ENCODE data around the gene MRPS15.
"Not testable (repeated sequence)": the region's sequence is repeated elsewhere in the genome, so short reads cannot be mapped to it uniquely, and the experiment has no call there.

The MRPS15 gene

DNA sequence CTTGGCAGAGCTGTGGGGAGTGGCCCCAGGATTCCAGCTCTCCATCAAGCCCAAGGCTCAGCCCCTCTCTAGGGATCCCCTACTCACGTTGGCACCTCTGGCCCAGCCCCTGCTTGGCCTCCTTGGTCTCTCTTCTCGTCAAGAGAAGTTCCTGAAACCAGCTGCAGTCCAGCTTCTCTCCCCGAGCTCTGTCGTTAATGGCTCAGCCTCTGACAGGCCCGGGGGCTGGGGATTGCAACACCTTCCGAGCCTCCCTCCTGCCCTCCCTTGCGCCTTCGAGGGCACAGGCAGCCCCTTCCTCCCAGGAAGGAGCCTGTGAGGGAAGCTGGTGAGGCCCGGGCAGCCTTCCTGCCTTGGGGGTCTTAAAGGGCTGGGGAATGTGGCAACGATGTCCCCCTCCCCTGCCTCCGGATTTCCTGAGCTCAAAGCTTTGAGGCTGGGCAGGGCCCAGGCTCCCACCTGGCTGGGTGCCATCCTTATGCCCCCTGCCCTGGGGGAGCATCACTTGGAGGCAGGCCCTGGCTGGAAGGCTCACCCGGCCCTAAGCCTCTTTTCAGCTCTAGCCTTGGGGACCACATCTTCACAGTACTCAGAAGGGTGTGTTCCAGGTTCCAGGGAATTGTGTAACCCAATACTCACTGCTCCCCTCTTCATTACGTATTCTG is 18.7 kb upstream of the MRPS15 start, which contains the start of gene CSF3R:
Gene CSF3R, minus strand, starts transcription at position 190 of the 665 bp plus-strand sequence. CDS start 3,417 bp downstream, outside the sequence.
- DNase-seq = no peak

- no peak for DNase-seq
Measured at GRCh38 chr1:36481771-36482723, 17.9 kb upstream of the MRPS15 start.

DNA sequence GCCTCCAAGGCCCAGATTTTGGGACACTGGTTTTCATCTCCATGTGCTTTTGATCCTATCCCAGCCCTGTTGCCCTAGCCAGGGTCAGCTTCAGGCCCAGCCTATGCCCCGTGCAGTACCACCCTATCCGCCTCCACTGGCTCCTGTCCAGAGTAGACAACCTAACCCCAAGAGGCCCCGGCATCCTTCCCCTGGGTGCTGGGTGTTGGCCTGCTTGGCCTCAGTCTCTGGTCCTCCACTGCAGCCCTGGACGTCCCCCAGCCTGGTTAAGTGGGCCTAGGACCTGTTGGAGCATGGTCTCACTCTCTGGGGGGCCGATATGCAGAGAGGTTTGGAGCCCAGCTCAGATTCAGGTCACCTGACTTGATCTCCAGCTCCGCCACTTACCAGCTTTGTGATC is 16.9 kb upstream of the MRPS15 start:
- DNase-seq = no peak

GRCh38 chr1:36480161-36480560 is 16.0 kb upstream of the MRPS15 start:
- DNase-seq = no peak

GRCh38 chr1:36479505-36480051 is 15.4 kb upstream of the MRPS15 start:
- DNase-seq = no peak

- not testable (repeated sequence) for DNase-seq
Measured at GRCh38 chr1:36477615-36478014, 13.4 kb upstream of the MRPS15 start.

GRCh38 chr1:36476945-36477344 is 12.8 kb upstream of the MRPS15 start:
- no peak for DNase-seq

- no peak for DNase-seq
Measured at GRCh38 chr1:36475910-36476604, 11.9 kb upstream of the MRPS15 start.

GRCh38 chr1:36475341-36475740 is 11.2 kb upstream of the MRPS15 start:
- no peak for DNase-seq

- DNase-seq = no peak
Measured at GRCh38 chr1:36472656-36473055, 8.5 kb upstream of the MRPS15 start.

GRCh38 chr1:36471830-36472641 is 7.9 kb upstream of the MRPS15 start:
- DNase-seq = no peak

DNA sequence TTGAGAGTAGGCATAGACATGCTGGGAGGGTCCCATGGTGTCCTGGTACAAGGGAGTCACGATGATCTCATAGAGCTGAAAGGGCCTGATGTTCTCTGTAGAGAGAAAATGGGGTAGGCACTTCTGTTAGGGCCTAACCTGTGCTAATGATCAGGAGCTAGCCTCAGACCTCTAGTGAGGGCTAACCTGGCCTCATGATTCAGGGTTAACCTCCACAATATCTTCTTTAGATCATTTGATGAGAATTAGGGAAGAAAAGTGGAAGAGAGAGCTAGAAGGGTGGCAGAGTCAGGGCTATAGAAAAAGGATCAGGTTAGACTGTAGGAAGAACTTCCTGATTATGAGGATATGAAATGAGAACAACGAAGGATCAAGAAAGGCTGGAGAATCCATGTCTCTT is 5.0 kb upstream of the MRPS15 start:
- DNase-seq = no peak

- DNase-seq = no peak
Measured at GRCh38 chr1:36467700-36468455, 3.7 kb upstream of the MRPS15 start.

DNA sequence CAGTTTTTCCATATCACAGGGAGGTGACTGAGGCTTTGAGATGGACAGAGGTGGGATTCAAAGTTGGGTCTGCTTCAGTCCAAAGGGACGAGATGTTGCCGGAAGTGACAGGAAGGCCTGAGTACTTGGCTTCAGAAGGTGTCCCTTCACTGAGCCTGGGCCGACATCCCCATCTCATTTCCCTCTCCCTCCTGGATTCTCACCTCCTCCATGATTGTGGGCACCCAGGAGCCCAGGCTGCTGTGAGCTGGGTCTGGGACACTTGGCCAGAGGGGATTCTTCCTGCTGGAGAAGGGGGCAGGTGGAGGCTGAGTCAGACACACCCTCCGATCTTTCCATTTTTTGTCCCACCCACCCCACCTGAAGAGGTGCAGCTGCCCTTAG is 2.8 kb upstream of the MRPS15 start:
- no peak for DNase-seq

- no peak for DNase-seq
Measured at GRCh38 chr1:36466370-36467026, 2.3 kb upstream of the MRPS15 start.

DNA sequence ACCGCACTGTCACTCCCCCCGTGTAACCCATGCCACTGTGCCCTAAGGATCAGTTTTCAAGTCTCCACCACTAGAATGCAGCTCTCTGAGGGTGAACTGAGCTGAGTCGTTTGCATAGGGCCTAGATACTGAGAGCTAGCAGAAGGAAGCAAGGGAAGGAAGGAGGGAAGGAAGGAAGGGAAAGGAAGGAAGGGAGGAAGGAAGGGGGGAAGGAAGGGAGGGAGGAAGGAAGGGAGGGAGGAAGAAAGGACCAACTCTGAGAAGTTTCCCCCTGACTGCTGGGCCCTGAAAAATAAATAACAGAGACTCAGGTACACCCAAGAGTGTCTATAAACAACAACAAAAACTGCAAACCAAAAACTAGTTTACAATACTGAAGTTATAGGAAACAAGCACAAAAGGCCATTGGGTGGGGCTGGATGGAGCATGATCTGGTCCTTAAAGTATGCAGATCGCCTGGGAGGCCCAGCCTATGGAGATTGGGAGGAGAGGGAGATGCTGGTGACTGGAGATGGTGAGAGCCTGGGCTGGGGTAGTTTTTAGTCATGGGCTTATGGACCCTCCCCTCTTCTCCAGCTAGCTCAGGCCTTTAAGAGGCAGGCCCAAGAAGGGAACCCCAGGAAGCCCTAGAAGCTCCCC is 1.7 kb upstream of the MRPS15 start:
- no peak for DNase-seq

DNA sequence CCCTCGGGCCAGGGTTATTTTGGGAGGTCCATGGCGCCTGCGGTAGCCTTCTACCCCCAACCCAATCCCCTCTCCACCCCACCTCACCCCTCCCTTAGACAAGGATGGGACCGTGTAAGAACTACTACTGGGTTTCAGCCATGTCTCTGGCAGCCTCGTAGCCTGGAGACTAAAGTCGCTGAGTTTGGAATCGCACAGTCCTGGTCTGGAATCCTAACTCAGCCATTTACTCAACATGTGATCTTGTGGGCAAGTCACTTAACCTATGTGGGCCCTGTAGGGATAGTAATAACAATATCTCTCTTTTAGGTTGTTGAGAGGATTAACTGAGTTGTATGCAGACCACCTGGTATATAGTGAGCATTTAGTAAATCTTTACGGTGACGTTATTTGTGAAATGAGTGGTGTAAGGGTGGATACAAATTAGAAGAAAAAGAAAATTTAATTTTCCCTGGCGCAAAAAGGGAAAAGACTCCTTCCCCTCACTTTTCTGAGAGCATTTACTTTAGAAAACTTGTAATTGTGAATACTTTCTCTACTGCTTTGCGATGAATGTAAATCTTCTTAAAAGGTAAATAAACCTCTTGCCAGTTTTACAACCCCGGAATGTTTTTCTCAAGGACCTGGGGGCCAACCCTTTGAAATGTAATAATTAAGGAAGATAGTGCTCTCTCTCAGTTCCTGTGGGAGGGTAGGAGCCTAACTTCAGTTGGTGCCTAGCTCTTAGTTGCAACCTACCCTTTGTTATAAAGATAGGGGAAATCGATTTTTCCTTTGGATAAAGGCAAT is 615 bp upstream of the MRPS15 start:
- no peak for DNase-seq

GRCh38 chr1:36463463-36463802 is 751 bp downstream of the MRPS15 start:
- no peak for DNase-seq

GRCh38 chr1:36458910-36459309 is 5.3 kb downstream of the MRPS15 start:
- no peak for DNase-seq

GRCh38 chr1:36457691-36458090 is 6.5 kb downstream of the MRPS15 start:
- DNase-seq = no peak
